ENCODE results near the gene SPTB.

DNA sequence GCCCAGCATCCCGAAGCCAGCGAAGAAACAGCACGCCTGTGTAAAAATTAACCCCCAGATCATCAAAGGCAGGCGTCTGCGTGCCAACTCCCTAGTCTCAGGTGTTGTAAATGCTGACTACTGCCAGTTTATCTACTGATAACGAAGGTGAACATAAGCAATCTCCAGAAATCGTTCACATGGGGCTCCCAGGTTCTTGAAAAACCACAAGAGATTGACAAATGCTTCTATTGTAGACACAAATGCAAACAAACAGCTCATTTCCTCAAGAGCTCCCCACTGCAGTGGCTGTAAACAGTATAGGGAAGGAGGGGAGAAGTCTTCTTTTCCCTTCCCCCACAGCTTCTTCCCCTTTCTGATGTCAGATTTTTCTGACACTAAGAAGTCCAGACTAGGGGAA is 180.8 kb downstream of the SPTB start:
- TF ChIP-seq, protein P1, sequence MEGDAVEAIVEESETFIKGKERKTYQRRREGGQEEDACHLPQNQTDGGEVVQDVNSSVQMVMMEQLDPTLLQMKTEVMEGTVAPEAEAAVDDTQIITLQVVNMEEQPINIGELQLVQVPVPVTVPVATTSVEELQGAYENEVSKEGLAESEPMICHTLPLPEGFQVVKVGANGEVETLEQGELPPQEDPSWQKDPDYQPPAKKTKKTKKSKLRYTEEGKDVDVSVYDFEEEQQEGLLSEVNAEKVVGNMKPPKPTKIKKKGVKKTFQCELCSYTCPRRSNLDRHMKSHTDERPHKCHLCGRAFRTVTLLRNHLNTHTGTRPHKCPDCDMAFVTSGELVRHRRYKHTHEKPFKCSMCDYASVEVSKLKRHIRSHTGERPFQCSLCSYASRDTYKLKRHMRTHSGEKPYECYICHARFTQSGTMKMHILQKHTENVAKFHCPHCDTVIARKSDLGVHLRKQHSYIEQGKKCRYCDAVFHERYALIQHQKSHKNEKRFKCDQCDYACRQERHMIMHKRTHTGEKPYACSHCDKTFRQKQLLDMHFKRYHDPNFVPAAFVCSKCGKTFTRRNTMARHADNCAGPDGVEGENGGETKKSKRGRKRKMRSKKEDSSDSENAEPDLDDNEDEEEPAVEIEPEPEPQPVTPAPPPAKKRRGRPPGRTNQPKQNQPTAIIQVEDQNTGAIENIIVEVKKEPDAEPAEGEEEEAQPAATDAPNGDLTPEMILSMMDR (conservative IDR thresholded peaks at IDR 0.05; ENCODE audit: low read depth, low read length), result no peak
- no peak for TF ChIP-seq EZH2 (IDR thresholded peaks at IDR 0.05; ENCODE audit: borderline replicate concordance, low read depth, low read length, poor library complexity, severe bottlenecking)
